22Rv1 (cell line): ENCODE data around the gene LSM7.

Source experiments
- H3K27ac ChIP-seq: fragments of 450-650 bp; 2 replicates; pipeline ENCODE4 v1.5.1; 2017
- ZFX ChIP-seq: fragments of 450-650 bp; IDR thresholded peaks from 2 replicates; pipeline ENCODE4 v1.6.1; 2017; ENCODE audit warnings: antibody characterized with exemption, borderline replicate concordance
- TF ChIP-seq, protein P1 (sequence below): fragments of 450-650 bp; IDR thresholded peaks from 2 replicates; pipeline ENCODE4 v1.5.1; 2017; ENCODE audit warnings: mild to moderate bottlenecking

The LSM7 gene

DNA sequence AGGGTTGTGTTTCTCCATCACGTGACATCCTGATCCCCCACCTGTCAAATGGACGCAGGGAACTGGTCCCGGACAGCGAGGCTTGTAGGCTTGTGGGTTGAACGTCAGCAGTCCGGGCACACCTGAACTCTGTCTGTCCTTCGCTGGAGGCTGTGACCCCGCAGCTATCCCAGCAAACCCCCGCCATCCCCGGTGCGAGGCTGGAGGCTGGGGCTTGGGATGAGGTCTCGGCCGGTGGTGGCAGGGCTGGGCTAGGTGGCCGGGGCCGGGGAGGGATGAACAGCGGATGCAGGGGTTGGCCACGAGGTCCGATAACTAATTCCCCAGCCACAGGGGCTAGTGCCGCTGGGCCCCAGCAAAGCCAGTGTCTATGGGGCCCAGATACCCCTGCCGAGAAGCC is 8.8 kb downstream of the LSM7 start:
- no peak overlapping the region for H3K27ac ChIP-seq
- TF ChIP-seq, protein P1, sequence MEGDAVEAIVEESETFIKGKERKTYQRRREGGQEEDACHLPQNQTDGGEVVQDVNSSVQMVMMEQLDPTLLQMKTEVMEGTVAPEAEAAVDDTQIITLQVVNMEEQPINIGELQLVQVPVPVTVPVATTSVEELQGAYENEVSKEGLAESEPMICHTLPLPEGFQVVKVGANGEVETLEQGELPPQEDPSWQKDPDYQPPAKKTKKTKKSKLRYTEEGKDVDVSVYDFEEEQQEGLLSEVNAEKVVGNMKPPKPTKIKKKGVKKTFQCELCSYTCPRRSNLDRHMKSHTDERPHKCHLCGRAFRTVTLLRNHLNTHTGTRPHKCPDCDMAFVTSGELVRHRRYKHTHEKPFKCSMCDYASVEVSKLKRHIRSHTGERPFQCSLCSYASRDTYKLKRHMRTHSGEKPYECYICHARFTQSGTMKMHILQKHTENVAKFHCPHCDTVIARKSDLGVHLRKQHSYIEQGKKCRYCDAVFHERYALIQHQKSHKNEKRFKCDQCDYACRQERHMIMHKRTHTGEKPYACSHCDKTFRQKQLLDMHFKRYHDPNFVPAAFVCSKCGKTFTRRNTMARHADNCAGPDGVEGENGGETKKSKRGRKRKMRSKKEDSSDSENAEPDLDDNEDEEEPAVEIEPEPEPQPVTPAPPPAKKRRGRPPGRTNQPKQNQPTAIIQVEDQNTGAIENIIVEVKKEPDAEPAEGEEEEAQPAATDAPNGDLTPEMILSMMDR: no peak
- no peak for TF ChIP-seq ZFX

DNA sequence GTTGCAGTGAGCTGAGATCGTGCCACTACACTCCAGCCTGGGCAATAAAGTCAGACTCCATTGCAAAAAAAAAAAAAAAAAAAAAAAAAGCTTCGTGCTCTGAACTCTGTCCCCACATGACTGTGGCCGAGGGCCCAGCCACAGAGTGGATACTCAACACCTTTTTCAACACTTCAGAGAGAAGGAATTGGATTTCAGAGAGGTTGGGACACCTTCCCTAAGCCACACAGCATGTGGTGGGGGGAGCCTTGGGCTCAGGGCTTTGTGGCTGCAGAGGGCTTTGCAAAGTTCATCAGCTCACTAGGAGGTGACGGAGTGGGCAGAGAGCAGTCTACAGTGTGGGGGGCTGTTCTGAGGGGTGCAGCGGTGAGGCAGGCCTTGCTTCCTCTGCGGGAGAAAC is 9.5 kb downstream of the LSM7 start:
- no peak overlapping the region for H3K27ac ChIP-seq
- no peak for TF ChIP-seq ZFX

DNA sequence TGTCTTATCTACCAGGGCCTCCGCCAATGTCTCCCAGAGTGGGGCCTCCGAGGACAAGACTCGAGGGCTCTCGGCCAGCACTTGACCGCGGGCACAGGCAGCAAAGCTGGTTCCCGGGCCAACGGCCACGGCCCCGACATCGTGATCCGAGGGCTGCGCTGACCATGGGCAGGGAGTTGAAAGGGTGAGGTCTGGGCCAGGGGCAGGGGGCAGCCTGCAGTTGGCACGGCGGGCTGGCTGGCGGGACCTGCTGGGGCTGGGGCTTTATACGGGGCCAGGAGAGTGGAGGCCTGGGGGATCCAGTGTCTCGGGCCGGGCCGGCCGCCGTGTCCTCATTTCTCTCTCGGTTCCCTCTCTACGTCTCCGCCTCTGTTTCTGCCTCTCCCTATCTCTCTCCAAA is 10.6 kb downstream of the LSM7 start:
- H3K27ac ChIP-seq: no peak overlapping the region

DNA sequence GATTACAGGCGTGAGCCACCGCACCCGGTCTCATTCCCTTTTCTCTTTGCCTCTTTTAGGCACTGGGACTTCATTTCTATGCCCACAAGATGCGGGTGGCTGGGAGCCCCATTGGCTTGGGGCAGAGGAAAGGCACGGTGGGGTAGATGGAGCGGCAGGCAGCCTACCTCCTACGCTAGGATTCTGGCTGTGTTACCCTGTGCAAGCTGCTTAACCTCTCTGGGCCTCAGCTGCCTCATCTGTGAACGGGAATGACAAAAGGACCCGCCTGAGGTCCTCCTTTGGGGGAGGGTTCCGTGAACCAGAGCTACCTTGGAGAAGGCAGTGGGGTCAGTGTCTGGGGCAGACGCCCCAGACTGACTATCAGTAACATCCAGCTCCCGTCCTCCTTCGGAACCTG is 11.1 kb downstream of the LSM7 start:
- TF ChIP-seq ZFX: no peak
- TF ChIP-seq, protein P1: no peak
- H3K27ac ChIP-seq: no peak overlapping the region

More for the DNA sequence above, 10.6 kb downstream of the LSM7 start:
- TF ChIP-seq, protein P1: no peak
- TF ChIP-seq ZFX: no peak

DNA sequence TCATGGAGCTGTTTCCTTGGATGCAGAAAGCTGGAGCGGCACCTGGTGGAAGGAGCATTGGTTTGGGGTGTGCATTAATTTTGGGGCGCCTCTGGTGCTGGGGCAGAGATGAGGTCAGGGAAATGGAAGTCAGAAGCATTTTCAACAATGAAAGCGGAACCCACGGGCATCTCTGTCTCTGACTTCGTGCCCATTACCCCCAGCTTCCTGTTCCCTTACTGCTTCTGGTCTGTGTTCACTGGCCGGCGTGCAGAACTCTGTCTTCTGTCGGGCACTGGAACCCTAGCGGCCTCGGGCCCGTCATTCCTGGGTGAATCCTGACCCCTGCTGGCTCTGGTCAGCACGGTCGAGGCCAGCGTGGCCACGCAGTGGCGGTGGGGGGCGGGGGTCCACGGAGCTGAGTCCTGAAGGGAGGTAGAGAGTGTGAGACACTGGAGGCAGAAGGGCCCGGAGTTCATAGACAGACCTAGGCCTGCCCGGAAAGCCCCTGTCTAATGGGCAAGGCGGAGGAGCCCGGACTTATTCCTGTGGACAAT is 12.5 kb downstream of the LSM7 start:
- TF ChIP-seq ZFX: no peak
- TF ChIP-seq, protein P1: peak; percentile 65

DNA sequence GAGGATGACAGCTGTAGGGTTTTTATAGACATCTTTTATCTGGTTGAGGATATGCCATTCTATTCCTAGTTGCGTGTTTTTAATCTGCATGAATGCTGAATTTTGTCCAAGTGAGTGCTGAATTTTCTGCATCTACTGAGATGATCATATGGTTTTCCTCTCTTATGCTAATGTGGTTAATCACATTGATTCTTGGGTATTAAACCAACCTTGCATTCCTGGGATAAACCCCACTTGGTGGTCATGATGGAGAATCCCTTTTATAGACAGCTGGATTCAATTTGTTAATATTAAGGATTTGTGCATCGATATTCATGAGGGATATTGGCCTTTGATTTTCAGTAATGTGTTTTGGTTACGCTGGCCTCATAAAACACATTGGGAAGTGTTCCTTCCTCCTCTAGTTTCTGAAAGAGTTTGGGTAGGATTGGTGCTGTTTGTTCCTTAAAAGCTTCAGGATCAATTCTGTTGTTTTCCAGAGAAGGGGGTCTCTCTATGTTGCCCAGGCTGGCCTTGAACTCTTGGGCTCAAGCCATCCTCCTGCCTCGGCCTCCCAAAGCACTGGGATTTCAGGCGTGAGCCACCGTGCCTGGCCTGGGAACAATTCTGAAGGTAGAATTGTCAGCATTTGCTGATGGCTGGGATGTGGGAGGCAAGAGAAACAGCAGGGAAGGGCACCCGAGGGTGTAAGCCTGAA is 13.1 kb downstream of the LSM7 start:
- TF ChIP-seq, protein P1: no peak
- no peak for TF ChIP-seq ZFX
- no peak overlapping the region for H3K27ac ChIP-seq

More for the DNA sequence above, 12.5 kb downstream of the LSM7 start:
- no peak overlapping the region for H3K27ac ChIP-seq

DNA sequence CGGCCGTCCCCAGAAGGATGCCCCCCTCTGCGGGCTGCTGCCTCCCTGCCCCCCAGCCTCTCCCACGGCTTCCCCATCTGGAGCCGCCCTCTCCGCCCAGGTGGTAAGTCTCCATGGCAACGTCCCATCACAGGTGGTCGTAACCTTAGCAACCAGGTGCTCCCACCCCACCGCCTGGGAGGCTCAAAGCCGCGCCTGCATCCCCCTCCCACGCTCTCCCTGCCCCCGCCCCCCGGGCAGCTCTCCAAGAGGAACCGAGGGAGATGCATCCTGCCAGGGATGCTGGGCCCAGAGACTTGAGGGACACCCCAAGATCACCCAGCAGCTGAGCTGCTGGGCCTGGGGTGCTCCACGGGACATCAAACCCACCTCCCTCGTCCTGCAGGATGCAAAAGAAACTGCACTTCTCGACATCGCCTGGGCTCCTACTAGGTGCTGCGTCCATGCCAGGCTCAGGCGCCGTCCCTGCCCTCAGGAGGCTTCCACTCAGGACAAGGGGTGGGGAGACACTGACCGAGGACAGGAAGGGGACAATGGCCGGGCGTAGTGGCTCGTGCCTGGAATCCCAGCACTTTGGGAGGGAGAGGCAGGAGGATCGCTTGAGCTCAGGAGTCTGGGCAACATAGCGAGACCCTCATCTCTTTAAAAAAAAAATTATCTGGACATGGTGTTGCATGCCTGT is 15.4 kb downstream of the LSM7 start:
- H3K27ac ChIP-seq: no peak overlapping the region
- TF ChIP-seq, protein P1: no peak
- TF ChIP-seq ZFX: no peak
